Measurements from ENCODE around the gene WTAP.

- TF ChIP-seq RAD21 (IDR thresholded peaks at IDR 0.05; ENCODE audit: low read depth) (no peak), ZBTB7A (IDR thresholded peaks at IDR 0.05; ENCODE audit: low read depth) (no peak), MAX (IDR thresholded peaks at IDR 0.05) (no peak), EP300 (IDR thresholded peaks at IDR 0.05; ENCODE audit: borderline replicate concordance) (no peak), FOXM1 (IDR thresholded peaks at IDR 0.05; ENCODE audit: borderline replicate concordance, low read depth) (no peak), TAF1 (IDR thresholded peaks at IDR 0.05; ENCODE audit: low read depth) (no peak)
- TF ChIP-seq, protein P1, sequence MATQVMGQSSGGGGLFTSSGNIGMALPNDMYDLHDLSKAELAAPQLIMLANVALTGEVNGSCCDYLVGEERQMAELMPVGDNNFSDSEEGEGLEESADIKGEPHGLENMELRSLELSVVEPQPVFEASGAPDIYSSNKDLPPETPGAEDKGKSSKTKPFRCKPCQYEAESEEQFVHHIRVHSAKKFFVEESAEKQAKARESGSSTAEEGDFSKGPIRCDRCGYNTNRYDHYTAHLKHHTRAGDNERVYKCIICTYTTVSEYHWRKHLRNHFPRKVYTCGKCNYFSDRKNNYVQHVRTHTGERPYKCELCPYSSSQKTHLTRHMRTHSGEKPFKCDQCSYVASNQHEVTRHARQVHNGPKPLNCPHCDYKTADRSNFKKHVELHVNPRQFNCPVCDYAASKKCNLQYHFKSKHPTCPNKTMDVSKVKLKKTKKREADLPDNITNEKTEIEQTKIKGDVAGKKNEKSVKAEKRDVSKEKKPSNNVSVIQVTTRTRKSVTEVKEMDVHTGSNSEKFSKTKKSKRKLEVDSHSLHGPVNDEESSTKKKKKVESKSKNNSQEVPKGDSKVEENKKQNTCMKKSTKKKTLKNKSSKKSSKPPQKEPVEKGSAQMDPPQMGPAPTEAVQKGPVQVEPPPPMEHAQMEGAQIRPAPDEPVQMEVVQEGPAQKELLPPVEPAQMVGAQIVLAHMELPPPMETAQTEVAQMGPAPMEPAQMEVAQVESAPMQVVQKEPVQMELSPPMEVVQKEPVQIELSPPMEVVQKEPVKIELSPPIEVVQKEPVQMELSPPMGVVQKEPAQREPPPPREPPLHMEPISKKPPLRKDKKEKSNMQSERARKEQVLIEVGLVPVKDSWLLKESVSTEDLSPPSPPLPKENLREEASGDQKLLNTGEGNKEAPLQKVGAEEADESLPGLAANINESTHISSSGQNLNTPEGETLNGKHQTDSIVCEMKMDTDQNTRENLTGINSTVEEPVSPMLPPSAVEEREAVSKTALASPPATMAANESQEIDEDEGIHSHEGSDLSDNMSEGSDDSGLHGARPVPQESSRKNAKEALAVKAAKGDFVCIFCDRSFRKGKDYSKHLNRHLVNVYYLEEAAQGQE (IDR thresholded peaks at IDR 0.05; ENCODE audit: low read depth), result no peak
Observed at GRCh38 chr6:159715166-159715565, 12.1 kb upstream of the WTAP start.
